Activated CD4-positive, CD25-positive, alpha-beta regulatory T cell (primary cell): ENCODE data around the gene GJD4.

Experiments
- DNase-seq, 4 experiments: peaks; one replicate each; lab custom pipeline; 2025; lab: John Stamatoyannopoulos, UW

GJD4 gene

GRCh38 chr10:35626971-35627507 is 21.9 kb downstream of the GJD4 start:
- no peak for DNase-seq

GRCh38 chr10:35631404-35631803 is 26.3 kb downstream of the GJD4 start:
- no peak for DNase-seq

DNA sequence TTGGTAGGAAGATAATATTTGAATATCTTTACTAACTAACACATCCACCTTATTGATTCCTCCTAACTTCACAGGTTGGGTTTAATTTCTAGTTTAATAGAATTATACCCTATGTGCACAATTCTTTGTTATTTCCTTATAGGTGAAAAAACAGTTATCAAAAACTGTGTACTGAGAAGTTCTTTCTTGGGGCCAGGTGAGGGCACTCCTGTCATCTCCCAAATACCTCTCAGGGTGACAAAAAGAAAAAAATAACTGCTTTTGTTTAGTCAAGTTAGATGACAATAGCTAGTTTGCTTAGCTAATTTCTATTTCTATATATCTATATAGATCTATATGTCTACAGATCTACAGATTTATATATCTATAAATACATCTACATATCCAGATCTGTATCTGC is 26.9 kb downstream of the GJD4 start:
- no peak for DNase-seq

GRCh38 chr10:35633006-35633980 is 28.2 kb downstream of the GJD4 start:
- DNase-seq = no peak

GRCh38 chr10:35635576-35635975 is 30.4 kb downstream of the GJD4 start:
- no peak for DNase-seq

GRCh38 chr10:35636956-35637355 is 31.8 kb downstream of the GJD4 start:
- no peak for DNase-seq

- no peak for DNase-seq
Measured at GRCh38 chr10:35637462-35637861, 32.3 kb downstream of the GJD4 start.

- no peak for DNase-seq
Measured at GRCh38 chr10:35638101-35638500, 33.0 kb downstream of the GJD4 start.

DNA sequence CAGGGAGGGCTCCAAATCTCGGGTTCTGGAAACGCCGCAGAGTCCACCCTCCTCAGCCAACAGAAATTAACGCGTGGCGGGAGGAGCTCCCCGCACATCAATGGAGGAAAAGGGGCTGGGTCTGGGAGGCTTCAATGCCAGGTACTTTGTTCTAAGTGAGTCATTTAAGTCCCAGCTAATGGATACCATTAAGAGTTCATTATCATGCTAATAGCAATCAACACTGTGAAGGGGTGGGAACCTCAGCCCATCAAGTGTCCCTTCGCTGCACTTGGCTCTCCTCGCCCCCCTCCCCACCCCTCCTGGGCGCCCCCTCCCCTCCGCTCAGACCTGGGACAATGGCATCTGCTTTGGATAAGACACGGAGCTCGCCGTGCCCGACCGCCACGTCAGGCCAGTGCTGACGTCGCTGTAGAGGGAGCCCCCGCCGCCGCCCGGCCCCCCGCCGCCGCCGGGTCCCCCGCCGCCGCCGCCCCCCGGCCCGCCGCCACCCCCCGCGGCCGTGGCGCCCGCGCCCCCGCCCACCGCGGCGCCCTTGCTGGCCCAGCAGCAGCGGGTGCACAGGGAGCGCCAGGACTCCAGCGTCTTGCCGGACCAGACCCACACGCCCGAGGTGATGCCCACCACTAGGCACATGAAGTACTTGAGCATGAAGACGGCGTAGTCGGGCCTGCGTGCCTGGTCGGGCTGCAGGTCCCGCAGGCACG is 34.0 kb downstream of the GJD4 start:
- DNase-seq = no peak

GRCh38 chr10:35639728-35640401 is 34.7 kb downstream of the GJD4 start:
- DNase-seq = no peak

DNA sequence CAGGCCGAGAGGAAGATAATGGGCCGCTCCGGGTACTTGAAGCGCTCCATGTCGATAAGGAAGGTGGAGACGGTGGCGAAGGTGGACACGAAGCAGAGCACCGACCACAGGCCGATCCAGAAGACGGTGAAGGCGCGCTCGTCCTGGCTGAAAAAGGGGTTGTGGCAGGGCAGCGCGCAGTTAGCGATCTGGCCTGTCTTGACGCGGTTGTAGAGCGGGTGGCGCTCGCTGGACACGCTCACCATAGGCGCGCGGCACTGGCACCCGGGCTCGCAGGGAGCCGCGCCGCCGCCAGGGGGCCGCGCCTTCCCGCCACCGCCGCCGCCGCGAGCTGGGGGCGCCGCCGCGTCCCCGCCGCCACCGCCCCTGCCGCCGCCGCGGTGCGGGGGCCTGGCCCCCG is 35.3 kb downstream of the GJD4 start:
- DNase-seq = no peak

GRCh38 chr10:35640951-35641675 is 36.0 kb downstream of the GJD4 start:
- DNase-seq = no peak

DNA sequence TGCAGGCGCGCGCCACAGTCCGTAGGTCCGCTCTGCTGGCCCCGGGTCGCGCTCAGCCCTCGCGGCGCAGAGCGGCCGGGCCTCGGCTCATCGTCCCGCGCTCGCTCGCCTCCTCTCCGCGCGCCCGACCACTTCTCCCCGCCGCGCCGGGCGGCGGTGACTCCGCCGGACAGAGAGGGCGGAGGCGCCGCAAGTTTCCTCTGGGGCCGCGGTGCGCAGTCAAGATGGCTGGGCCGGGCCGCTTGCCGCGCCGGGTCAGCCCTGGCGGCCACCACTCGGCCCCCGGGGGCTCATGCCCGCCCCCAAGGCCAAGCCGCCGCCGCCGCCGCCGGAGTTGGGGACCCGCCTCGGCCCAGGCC is 36.5 kb downstream of the GJD4 start:
- no peak for DNase-seq

DNA sequence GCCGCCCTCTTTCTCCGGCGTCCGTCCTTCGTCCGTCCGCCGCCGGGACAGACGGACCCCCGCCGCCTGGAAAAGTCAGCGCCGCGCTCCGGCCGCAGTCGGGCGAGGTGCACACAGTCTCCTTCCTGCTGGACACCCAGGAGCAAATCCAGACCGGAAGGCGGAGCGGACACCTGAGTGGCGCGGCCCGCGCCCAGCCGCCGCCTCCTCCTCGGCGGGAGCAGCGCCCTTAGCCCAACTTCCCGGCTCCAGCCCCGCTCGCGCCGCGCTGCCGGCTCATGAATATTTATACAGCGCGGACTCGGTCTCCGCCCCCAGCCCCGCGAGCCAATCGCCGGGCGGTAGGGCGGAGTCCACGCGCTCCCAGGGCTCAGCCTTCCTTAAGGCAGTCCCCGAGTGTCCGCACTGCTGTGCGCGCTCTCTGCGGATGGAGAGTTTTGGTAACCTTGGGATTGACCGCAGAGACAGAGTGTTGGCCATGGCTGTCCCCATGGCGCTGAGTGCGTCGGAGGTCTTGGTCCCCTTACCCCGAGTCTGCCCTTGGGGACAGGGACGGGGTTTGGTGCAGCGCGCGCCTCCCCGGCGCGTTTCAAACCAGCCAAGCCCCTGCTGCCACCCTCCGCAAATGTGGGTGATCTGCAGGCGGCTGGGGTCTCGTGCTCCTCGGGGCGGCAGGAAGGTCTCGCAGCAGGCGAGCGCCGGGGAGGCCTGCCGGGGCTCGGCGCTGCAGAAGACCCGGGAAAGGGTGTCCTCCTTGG is 37.1 kb downstream of the GJD4 start, which contains the start of gene FZD8:
TSS of gene FZD8 (minus strand) at position 262 of the 758 bp plus-strand sequence. CDS start 867 bp downstream, outside the sequence.
- peak; percentile 22 to 40 (median 30) for DNase-seq

- DNase-seq = no peak
Measured at GRCh38 chr10:35642793-35643114, 37.6 kb downstream of the GJD4 start.

GRCh38 chr10:35643151-35644049 is 38.3 kb downstream of the GJD4 start:
- no peak for DNase-seq

DNA sequence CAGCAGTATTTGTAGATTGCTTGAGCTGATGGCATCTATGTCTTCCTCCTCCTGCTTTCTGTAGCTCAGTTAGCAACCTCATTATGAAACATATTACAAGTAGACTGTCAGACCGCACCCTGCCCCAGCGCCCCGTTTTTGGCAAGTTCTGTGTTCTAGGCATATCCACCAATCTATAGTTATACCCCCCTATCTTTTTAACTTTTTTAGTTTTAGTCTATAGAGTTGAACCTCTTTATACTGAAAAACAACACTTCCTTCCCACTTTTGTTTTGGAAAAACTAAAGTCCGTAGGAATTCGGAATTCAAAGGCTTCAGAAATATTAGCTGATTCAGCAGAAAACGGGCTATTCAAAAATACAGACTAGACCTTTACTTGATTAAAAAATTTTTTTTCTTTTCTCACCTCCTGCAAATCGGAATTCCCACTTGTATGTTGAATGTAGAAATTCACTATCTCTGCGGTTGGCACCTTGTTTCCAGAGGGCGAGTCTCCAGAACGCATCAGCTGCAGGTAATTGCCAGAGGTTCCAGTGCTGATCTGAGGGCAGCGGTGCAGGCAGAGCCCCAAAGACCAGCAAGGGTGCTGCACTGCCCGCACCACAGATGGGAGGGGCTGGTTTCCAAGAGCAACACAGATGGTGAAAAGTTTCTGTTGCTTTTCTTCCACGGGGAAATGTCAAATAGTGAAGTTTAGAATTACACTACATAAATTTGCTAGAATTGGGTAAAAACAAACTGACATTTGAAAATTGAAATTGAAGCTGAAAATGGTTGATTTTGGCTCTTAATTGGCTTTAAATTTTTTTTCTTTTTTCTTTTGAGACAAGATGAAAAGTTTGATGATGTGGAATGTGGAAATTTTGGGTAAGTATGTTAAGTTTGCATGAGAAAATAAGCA is 39.2 kb downstream of the GJD4 start:
- no peak for DNase-seq

- no peak for DNase-seq
Measured at GRCh38 chr10:35650894-35651293, 45.8 kb downstream of the GJD4 start.

DNA sequence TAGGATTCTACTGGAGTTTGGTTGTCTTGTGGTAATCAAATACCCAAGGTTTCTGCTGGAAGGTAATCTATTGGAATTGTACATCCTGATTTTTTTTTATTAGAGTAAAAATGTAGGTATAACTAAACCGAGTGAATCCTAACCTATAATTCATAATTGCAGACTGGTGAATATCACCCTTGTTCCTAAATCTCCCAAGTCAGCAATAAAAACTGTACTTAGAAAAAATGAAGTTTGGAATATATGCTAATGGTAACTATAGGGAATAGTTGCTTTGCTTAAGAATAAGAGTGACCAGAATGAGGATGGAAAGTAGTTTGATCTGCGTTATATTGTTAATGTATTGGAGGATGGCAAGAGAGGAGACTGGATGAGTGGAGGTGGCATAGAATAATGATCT is 47.7 kb downstream of the GJD4 start:
- no peak for DNase-seq
